T-helper 1 cell (primary cell): ENCODE data around the gene RUNX2.
"Not testable (repeated sequence)": the region's sequence is repeated elsewhere in the genome, so short reads cannot be mapped to it uniquely, and the experiment has no call there.

Experiments
- DNase-seq, 5 donors: peaks; one replicate each; pipeline ENCODE4 v3.0.0-alpha.2; 2012 to 2020

RUNX2 gene

DNA sequence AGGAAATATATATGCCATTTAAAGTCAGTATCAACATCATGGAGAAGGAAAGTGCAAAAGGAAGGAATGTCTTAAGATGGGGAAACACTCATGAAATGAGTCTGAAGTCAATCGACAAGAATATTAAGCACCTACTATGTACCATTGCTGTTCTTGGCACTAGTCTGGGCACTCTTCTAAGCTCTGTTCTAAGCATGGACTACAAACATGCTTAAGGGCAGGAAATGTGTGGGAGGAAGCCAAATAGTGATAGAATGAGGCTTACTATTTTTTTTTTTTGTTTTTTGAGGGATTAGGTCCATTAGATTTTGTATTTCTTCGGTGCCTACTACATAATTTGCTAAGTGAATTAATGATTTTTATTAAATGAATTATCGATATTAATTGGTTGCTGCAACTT, 133.4 kb downstream of the RUNX2 start:
- DNase-seq: no peak

- DNase-seq: no peak
These were observed 134.3 kb downstream of the RUNX2 start for GRCh38 chr6:45462190-45463134.

DNA sequence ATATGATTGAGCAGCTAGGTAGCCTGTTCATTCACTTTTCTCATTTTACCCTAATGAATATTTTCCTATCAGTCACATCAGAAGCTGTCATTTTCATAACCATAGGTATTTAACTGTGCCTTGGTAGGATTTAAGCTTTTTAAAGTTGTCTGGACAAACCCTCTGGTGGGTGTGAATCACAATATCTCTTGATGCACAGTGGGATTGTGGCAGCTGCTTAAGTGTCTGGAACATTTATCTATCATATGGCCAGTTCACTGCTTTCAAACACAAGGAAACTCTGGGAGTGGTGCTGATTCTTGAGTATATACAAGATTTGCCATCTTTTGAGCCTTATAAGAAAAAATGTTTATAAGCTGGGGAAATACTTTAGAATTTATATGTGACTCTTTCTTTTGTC, 136.6 kb downstream of the RUNX2 start:
- DNase-seq: no peak

DNA sequence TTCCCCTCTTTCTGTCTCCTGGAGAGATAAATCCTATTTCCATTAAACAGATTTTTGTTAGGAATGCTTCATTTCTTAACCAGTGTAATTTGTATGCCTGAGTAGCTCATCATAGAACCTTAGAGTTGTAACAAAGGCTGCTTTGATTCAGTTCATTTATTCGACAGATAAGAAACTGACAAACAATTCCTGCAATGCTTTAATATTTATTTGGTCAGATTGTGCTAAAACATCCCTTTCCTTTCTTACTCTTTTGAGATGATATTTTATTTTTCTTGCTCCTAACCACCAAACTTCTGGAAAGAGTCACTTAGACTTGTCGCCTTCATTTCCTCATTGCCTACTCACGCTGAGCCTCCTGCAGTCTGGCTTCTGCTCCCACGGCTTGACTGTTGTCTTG, 138.6 kb downstream of the RUNX2 start:
- DNase-seq: no peak

GRCh38 chr6:45467417-45467816, 139.3 kb downstream of the RUNX2 start:
- not testable (repeated sequence) for DNase-seq

- no peak for DNase-seq
These were observed 139.7 kb downstream of the RUNX2 start for GRCh38 chr6:45467853-45468252.

DNA sequence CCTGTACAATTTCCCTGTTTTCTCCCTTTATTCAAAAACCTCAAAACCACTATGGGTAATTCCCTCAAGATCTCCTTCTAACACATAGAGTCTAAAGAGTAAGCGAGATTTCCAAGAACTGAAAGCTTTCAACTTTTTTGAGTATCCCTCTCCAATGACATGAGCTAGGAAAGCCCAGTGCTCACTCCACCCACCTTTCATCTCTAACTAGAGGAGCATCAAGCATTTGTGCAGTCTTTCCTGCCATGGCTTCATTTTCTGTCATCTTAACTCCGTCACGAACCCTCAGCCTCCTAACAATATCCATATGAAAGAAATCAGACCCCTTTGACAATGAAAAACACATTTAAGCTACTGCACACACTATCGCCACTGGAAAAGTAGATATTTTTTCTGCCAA, 141.5 kb downstream of the RUNX2 start:
- DNase-seq: no peak

DNA sequence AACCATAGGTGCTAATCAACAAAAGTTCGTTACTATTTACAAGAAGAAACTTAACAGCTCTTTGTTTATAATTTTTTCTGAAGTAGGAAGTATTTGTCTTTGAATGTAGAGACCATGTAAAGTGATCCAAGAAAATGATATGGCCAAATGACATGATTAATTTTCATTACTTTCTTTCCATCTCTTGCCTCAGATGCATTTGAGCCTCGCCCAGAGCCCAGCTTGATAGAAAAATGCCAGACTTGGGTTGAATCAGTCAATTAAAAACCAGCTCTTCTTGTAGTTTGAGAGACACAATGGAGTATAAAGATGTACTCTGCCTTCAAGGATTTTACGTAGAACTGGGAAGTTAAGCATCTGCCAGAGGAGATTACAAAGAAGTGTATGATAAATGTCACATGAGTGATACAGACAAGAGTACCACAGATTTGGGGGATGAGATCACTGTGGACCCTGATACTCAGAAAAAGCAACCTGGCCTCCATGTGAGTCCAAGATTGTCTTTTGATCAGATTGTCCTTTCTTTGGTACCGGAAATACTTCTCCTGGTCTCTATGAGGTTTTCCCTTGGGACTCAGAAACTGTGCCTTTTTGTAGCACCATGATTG, 142.1 kb downstream of the RUNX2 start:
- DNase-seq: no peak

- no peak for DNase-seq
These were observed 144.3 kb downstream of the RUNX2 start for GRCh38 chr6:45472382-45472781.

DNA sequence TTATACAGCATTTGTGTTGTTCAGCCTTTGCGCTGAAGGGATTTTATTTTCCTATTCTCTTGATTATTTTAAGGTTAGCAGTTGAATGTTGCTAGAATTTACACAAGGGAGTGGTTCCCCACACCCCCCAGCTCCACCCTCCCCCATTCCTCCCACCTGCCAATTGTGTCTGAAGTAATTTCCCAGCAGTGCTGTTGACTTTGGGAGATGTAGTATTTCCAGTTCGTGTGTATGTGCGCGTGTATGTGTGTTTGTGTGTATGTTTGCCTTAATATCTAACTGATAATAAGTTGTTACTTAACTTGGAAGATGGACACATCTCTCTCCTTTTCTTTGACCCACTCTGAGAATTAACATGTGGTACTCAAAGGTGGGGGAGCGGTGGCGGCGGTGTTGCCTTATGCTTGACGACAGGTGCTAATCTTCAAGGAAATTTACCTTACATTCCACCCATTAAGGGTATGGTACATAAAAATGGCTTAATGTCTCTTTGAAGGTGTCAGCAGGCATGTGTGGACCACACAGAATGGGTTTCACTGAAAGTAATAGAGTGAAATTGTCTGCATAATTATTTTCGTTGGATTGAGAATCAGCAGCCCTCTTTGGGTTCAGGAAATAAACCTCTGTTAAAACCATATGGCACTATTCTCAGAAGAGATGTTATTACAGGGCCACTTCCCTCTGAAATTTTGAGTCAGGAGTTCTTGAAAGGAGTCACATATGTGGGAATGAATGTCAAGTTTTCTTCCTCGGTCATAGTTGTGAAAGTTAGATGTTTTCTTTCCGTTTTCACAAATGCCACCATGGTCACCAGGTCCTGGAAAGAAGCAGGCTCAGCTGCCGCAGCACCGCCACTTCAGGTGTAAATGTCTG, 145.2 kb downstream of the RUNX2 start:
- DNase-seq: no peak

DNA sequence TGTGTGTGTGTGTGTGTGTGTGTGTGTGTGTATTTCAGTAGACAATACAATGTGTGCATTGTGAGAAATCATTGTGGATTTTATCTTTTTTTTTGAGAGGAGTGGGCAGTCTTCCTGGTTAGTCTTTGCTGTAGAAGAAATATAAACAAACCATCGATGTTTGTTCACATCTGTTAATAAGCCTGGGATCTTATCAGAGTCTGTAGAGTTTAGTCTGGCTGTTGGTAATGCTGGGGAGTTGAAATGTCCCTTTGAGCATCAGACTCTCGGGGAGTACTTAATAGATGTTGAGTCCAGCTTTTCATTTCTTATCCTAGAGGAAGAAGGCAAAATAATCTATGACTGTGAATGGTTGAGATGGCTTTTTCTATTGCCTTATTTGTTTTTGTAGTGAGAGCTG, 146.2 kb downstream of the RUNX2 start:
- DNase-seq: no peak

DNA sequence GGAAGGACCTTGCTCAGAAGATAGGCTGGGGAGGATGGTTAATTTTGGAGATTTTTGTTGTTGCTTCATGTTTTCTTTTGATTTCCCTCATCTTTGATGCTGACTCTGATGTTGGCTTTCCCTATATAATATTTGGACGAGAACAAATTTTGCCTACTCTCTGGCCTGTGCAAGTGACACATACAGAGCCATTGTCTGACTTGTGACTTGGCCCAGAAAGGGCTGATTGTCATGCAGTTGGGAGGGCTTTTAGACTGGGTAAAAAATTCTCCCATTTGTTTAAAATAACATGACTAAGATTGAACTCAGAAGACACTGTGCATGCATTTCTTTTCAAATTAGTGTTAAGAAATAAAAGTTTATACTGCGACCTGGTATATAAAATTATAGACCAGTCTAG, 148.2 kb downstream of the RUNX2 start:
- DNase-seq: no peak

DNA sequence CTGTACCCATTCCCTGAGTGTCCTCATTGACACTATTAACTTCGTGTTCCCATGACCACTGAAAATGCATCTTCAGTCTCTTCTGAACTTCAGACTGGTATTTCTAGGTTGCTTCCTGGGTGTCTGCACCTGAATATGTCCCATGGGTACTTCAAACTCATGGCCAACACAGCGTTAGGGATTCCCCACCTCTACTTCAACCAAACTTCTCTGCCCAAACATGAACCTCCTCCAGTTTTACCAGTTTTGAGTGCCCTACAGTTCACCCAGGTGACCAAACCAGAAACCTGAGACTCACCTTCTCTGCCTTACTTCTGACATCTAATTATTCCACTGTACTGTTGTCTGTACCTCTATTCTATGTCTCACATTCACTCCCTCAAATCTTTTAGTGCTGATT, 149.1 kb downstream of the RUNX2 start:
- DNase-seq: no peak

- no peak for DNase-seq
These were observed 149.7 kb downstream of the RUNX2 start for GRCh38 chr6:45477790-45478189.

DNA sequence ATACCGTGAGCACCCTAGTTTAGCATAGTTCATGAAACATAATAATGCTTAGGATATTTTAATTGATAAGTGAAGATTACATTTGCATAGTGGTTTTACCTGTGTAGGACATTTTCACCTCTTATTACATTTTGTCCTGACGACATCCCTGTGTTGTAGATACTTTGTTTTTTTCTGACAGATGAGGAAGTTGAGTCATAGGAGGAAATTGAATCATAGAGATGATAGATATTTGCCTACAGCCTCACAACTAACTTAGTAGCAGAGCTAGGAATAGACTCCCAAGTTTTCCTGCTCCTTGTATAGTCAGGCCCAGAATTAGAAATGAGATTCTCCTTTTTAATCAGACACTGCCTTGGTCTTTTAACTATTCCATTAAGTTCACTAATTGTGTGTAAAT, 150.1 kb downstream of the RUNX2 start:
- DNase-seq: peak in 1 of 5 donors; percentile 56

- no peak for DNase-seq
These were observed 152.0 kb downstream of the RUNX2 start for GRCh38 chr6:45479834-45480751.

DNA sequence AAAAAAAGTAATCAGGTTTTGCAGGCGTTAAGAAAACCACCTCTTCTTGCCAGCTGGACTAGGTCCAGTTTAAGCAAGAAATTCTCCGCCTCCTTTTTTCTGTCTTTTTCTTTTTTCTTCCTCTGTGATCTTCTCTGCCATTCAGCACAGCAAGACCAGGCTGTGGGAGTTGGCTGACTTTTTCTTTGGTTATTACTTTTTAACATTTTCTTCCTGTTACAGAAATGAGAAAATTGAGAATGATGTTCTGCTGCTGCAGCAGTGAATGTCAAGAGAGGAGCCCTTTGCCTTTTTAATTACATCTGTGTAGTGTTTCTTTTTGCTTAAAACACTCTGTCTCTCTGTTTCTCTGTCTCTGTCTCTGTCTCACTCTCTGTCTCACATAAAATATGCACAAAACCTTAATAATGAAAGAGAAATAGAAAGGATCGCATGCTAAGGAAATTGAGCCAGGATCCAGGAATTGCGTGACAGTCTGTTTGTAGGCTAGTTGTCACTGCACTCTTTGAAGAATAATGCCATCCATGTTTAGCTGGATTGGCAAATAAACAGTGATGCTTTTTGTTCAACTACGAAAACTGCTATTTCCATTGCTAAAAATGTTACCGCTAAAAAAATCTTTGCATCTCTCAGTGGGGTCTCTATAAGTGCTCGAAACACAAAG, 152.8 kb downstream of the RUNX2 start:
- no peak for DNase-seq

DNA sequence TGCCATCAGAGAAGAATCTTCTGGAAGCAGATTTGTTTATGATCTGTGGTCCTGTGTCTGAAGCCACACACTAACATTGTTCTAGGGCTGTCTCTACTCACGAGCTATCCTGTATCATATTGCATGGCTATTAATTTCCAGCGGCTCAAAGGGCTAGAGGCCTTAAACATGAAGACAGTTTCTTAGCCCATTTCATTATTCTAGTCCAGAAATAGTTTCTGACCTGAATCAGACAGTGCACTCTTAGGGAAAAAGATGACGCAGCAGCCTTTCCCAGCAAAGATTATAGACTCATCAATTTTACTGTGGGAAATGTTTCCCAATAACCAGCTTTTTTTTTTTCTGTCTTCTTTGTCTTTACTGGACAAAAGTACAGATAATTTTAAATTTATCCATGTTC, 154.9 kb downstream of the RUNX2 start:
- DNase-seq: no peak

DNA sequence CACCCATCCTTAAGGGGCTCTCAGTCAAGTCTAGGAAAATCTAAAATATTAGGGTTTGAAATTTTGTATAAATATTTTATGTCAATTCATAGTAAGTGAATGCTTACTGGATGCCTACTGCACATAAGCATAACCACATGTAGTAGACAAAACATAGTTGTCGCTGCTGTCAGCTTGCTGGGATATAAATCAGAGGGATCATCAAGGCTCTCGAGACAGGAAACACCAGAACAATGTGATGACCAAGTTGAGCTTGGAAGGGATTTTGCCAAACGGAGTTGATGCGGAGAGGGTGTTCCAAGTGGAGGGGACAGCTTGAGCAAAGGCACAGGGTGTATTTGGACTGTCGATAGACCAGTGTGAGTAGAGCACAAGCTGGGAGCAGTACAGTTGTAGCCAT, 155.4 kb downstream of the RUNX2 start:
- DNase-seq: no peak

DNA sequence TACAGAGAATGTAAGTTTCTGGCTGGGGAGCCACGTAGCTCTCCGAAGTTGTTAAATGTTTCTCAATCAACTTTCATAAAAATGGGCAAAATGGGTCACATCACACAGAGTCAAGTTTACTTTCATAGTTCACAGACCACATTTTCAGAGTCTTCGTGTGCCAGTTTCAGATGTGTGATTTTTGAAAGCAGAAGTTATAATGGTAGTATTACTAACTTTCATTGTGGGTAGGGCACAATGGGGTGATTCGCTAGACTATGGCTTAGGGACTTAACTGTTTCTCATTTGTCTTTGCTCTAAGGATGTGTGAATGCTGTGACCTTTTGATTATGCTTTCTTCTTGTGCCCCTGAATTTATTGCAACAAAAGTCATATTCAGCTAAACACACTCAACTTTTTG, 158.6 kb downstream of the RUNX2 start:
- peak in 1 of 5 donors; percentile 60 for DNase-seq

DNA sequence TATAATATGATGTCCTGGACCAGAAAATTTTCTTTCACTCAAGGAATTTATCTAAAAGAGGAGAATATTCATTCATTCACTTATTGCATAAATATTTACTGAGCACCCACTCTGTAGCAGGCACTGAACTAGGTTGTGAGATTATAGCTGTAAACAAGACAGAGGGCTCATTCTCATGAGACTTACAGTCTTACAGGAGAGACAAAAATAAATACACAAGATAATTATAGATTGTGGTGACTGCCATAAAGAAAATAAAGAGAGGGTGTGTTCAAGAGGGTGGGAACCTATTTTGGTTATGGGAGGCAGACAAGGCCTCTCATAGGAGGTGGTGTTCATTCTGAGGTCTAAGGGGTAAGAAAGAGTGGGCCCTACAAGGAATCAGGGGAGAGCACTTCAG, 159.5 kb downstream of the RUNX2 start:
- no peak for DNase-seq

GRCh38 chr6:45488269-45488668, 160.1 kb downstream of the RUNX2 start:
- DNase-seq: no peak
